Hematopoietic multipotent progenitor cell (in vitro differentiated cells): Measurements from ENCODE around the gene GYS1. TPM values are rescaled to one million over a fixed set of nuclear protein-coding genes. Genes with fewer than 3 reads are reported as not detected.
A peak's percentile ranks its signal among the peaks of the same experiment; 100 is the strongest.

Source experiments
- DNase-seq, 3 donors: peaks; one replicate each; pipeline ENCODE4 v3.0.0-alpha.2; 2011 to 2015; ENCODE audit warnings: low read depth in 2 of 3, low spot score in 2 of 3
- total RNA-seq: library from RNA; depleted of rRNA; stranded (reverse); fragments of >200 nt; gene quantifications from one replicate; pipeline ENCODE4 v1.2.3, GENCODE V29; 2012

GYS1 gene
- total RNA-seq, 1 donor = 42.8 TPM

DNA sequence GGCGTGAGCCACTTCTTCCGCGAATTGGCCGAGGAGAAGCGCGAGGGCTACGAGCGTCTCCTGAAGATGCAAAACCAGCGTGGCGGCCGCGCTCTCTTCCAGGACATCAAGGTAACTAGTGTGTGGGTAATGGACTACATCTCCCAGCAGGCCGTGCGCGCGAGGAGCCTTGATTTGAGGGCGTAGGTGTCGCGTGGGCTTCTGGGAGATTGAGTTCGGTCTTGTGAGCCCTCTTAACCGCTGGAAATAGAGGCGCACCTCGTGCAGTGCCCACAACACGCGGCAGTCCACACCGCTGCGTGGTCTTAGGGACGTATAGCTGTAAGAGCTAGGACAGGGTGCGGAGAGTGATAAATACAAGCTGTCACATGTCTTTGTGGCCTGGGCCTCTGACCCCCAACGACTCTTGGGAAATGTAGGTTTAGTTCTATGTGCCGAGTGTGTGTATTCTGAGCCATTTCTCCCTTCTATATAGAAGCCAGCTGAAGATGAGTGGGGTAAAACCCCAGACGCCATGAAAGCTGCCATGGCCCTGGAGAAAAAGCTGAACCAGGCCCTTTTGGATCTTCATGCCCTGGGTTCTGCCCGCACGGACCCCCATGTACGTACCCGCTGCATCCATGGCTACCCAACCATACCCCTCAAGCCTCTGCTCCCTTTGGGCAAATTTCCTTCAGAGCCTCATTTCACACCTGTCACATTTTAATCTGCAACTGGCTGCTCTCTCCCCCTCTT is 27.1 kb downstream of the GYS1 start:
- peak; percentile 68 to 90 (median 80) for DNase-seq

GRCh38 chr19:48965040-48965805 is 27.9 kb downstream of the GYS1 start, which contains the start of gene FTL:
TSS of gene FTL (plus strand) at chr19:48965309. CDS start at chr19:48965508, 199 bp downstream.
- peak; percentile 66 to 97 (median 95) for DNase-seq

DNA sequence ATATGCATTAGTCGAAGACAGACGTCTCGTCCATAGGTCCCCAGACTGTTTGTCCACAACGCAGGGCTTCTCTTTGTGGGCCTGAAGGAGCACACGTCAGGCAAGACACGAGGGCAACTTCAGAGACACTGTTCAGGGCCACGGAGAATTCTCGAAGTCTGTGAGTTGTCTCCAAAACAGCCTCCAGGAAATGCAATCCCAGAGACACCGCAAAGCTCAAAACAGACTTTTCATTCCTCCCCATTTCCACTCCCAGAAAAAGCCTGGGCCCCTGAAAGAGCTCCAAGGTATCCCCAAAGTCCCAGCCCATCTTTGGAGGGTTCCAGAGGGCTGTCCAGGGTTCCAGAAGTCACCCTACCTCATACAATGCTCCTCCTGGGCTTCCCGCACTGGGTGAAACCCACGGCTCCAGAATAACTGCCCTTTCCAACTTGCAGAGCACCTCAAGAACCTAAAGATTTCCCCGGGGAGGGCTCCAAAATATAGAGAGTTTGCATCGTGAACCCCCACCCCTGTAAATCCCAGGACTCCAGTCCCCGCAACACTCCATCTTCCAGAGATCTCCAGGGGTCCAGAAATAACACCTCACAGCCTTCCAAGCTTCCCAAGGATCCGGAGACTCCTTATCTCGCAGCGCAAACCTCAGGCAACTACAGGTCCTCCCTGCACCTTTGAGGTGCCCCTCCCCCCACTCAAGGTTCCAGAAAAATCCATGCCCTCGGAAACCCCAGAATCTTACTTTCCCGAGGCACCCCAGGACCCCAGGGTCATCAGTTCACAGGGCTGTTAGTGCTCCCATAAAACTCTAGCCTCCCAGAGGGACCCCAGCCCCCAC is 28.7 kb downstream of the GYS1 start:
- DNase-seq = no peak

- peak in 2 of 3 donors; percentile 77 to 89 for DNase-seq
These were observed 29.5 kb downstream of the GYS1 start for GRCh38 chr19:48963371-48964204.

DNA sequence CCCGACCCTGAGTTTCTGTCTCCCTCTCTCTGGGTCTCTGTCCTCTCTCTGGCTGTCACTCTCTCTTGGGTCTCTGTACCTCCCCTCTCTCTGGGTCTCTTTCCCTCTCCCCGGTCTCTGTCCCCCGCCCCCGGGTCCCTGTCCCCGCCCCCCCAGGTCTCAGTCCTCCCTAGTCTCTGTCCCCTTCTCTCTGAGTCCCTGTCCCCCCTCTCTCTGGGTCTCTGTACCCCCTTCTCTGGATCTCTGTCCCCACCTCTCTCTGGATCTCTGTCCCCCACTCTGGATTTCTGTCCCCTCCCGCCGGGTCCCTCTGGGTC is 30.3 kb downstream of the GYS1 start:
- DNase-seq = no peak

GRCh38 chr19:48962029-48962848 is 30.9 kb downstream of the GYS1 start:
- DNase-seq = peak in 2 of 3 donors; percentile 75 to 82

- DNase-seq = no peak
These were observed 31.5 kb downstream of the GYS1 start for GRCh38 chr19:48961673-48962028.

DNA sequence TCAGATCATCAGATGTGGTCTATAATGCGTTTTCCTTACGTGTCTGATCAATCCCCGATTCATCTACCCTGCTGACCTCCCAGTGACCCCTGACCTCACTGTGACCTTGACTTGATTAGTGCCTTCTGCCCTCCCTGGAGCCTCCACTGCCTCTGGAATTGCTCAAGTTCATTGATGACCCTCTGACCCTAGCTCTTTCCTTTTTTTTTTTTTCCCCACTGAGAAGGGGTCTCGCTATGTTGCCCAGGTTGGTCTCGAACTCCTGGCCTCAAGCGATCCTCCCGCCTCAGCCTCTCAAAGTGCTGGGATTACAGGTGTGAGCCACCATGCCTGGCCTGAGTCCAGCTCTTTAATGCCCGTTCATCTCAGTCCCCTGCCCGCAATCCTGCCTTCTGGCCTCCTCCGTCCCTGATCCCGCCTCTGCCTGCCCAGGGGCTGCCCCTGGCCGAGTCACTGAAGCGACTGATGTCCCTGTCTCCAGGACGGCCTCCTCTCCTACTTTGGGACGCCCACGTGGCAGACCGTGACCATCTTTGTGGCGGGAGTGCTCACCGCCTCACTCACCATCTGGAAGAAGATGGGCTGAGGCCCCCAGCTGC is 32.0 kb downstream of the GYS1 start:
- DNase-seq = no peak

- peak in 1 of 3 donors; percentile 25 for DNase-seq
These were observed 33.5 kb downstream of the GYS1 start for GRCh38 chr19:48959341-48960239.

DNA sequence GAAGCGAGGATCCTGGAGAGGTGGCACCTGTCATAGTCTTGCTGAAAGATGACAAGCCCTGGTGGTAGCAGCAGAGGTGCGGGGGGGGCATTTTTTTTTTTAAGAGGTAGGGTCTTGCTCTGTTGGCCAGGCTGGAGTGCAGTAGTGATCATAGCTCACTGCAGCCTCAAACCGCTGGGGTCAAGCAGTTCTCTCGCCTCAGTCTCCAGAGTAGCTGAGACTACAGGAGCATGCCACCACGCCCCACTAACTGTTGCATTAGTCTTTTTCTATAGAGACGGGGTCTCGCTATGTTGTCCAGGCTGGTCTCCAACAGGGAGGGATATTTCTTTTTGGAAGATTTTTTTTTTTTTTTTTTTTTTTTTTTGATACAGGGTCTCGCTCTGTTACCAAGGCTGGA is 35.1 kb downstream of the GYS1 start:
- DNase-seq = no peak

DNA sequence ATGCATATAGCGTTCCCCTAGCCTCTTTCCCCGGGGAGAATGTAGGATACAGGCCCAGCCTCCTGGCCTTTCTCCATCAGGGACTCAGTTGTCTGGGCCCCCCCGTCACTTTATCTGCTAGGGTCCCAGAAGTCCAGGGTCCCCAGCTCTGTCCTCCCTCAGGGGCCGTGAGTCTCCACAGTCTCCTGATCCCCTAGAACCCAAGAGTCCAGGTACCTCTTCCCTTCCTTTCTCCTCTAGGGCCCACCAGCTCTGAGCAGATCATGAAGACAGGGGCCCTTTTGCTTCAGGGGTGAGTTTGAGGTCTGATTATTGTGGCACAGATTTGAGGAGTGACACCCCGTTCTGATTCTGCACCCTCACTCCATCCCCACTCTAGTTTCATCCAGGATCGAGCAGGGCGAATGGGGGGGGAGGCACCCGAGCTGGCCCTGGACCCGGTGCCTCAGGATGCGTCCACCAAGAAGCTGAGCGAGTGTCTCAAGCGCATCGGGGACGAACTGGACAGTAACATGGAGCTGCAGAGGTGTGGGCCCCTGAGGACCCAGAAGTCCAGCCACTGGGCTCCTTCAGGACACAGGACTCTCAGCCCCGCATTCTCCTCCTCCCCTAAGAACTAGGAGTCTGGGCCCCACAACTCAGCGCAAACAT is 37.7 kb downstream of the GYS1 start:
- no peak for DNase-seq

GRCh38 chr19:48954595-48955307 is 38.4 kb downstream of the GYS1 start, which contains the start of gene BAX:
TSS of gene BAX (plus strand) at chr19:48954875. CDS start at chr19:48954929, 54 bp downstream.
- DNase-seq = peak; percentile 71 to 88 (median 86)

DNA sequence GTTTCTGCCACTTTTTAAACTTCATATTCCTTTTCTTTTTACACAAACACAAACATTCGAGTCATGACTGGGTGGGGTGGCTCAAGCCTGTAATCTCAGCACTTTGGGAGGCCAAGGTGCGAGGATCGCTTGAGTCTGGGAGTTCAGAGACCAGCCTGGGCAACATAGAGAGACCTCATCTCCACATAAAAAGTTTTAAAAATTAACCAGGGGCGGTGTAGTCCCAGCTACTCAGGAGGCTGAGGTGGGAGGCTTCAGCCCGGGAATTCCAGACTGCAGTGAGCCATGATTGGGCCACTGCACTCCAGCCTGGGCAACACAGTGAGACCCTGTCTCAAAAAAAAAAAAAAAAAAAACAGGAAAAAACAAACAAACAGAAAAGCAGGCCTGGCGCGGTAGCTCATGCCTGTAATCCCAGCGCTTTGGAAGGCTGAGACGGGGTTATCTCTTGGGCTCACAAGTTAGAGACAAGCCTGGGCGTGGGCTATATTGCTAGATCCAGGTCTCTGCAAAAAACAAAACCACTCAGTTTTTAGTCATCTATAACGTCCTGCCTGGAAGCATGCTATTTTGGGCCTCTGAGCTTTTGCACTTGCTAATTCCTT is 39.0 kb downstream of the GYS1 start:
- DNase-seq = no peak

GRCh38 chr19:48953141-48953540 is 40.0 kb downstream of the GYS1 start:
- no peak for DNase-seq

GRCh38 chr19:48950830-48951519 is 42.1 kb downstream of the GYS1 start:
- no peak for DNase-seq

DNA sequence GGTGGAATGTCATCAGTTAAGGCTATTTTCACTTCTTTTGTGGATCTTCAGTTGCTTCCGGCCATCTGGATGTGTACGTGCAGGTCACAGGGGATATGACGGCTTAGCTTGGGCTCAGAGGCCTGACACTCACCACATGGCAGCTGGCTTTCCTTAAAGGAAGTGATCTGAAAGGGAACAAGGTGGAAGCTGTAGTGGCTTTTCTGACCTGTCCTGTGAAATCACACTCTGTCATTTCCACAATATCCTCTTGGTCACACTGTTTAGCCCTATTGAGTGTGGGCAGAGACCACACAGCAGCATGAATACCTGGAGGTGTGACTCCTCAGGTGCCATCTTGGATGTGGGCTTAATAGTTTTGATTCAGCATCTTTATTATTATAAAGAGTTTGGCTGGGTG is 43.0 kb downstream of the GYS1 start:
- DNase-seq = peak in 1 of 3 donors; percentile 21
